GM18502 (cell line): ENCODE data around the gene RBM4B.

Source experiments
- ATAC-seq: cut with Tn5 transposase; IDR thresholded peaks from one replicate; pipeline ENCODE4 v1.9.1; 2021; ENCODE audit warnings: mild to moderate bottlenecking; ENCODE audit not compliant: unreplicated experiment, poor library complexity

Gene RBM4B

GRCh38 chr11:66708094-66708493 lies 30.4 kb upstream of the RBM4B start:
- no peak for ATAC-seq

GRCh38 chr11:66707486-66707885 lies 29.8 kb upstream of the RBM4B start:
- ATAC-seq: no peak

- no peak for ATAC-seq
Observed at GRCh38 chr11:66706989-66707388, 29.3 kb upstream of the RBM4B start.

GRCh38 chr11:66705587-66706335 lies 28.1 kb upstream of the RBM4B start:
- no peak for ATAC-seq

- no peak for ATAC-seq
Observed at GRCh38 chr11:66704659-66705360, 27.1 kb upstream of the RBM4B start.

GRCh38 chr11:66701432-66702240 lies 23.9 kb upstream of the RBM4B start:
- ATAC-seq: no peak

GRCh38 chr11:66700742-66701141 lies 23.1 kb upstream of the RBM4B start:
- ATAC-seq: no peak

- ATAC-seq: no peak
Observed at GRCh38 chr11:66700337-66700736, 22.6 kb upstream of the RBM4B start.

GRCh38 chr11:66698491-66698890 lies 20.8 kb upstream of the RBM4B start:
- ATAC-seq: no peak

- ATAC-seq: no peak
Observed at GRCh38 chr11:66697988-66698387, 20.3 kb upstream of the RBM4B start.

GRCh38 chr11:66696146-66696545 lies 18.5 kb upstream of the RBM4B start:
- no peak for ATAC-seq

GRCh38 chr11:66694732-66695207 lies 17.1 kb upstream of the RBM4B start:
- ATAC-seq: no peak

GRCh38 chr11:66694056-66694410 lies 16.3 kb upstream of the RBM4B start:
- no peak for ATAC-seq

GRCh38 chr11:66693356-66694055 lies 15.8 kb upstream of the RBM4B start:
- no peak for ATAC-seq

GRCh38 chr11:66692871-66693331 lies 15.2 kb upstream of the RBM4B start:
- ATAC-seq: no peak

- no peak for ATAC-seq
Observed at GRCh38 chr11:66692446-66692845, 14.8 kb upstream of the RBM4B start.

- ATAC-seq: no peak
Observed at GRCh38 chr11:66691311-66691980, 13.8 kb upstream of the RBM4B start.

- ATAC-seq: no peak
Observed at GRCh38 chr11:66689661-66690590, 12.2 kb upstream of the RBM4B start.
